HepG2 (cell line): ENCODE results near the gene FITM1. TPM values are rescaled to one million over a fixed set of nuclear protein-coding genes. Genes with fewer than 3 reads are reported as not detected.
A peak's percentile ranks its signal among the peaks of the same experiment; 100 is the strongest.

Experiments used
- ATAC-seq: fragments of 200-7000 bp; cut with Tn5 transposase; 3 replicates; pipeline ENCODE4 v1.9.1; 2020; ENCODE audit warnings: mild to moderate bottlenecking, moderate library complexity
- BruUV-seq: library from RNA; stranded (reverse); fragments of 400-500 nt; replicated peaks from 2 replicates; lab custom pipeline; 2021; lab: Mats Ljungman, UMichigan
- CTCF ChIA-PET: fragments of 300-600 bp; formaldehyde crosslinking; extraction: SDS; loops from one replicate; lab custom pipeline; 2021; ENCODE audit warnings: low total read pairs, inconsistent platforms, low intra/inter-chr PET ratio; lab: Yijun Ruan, JAX
- POLR2A ChIA-PET: fragments of 350-600 bp; sonication (Branson Sonifier 250); formaldehyde crosslinking; loops from one replicate; lab custom pipeline; 2020; ENCODE audit warnings: antibody characterized with exemption, inconsistent platforms; lab: Yijun Ruan, JAX
- DNase-seq: peaks from one replicate; pipeline ENCODE4 v3.0.0-alpha.2; 2015; ENCODE audit warnings: low spot score
- FAIRE-seq: peaks from 3 replicates; lab custom pipeline; 2011; peaks lifted over from hg19 to GRCh38; lab: Jason Lieb, UNC
- H2AFZ ChIP-seq: one replicate; pipeline ENCODE4 v1.6.1; 2011; ENCODE audit warnings: low read length, inconsistent platforms
- H3K27ac ChIP-seq: fragments of 300-600 bp; 3 replicates; pipeline ENCODE4 v1.8.0; 2011; ENCODE audit warnings: mixed run types, mild to moderate bottlenecking, mixed read lengths, low read length, inconsistent platforms; ENCODE audit not compliant: insufficient read depth; ENCODE audit errors: extremely low read length
- H3K27me3 ChIP-seq, 2 experiments: fragments of 200-600 bp in 1 of 2; 2 replicates in 1 of 2; 3 replicates in 1 of 2; pipeline versions ENCODE4 v1.6.0 to v1.8.0; 2011; ENCODE audit warnings: low read length in 2 of 2, mild to moderate bottlenecking in 2 of 2, moderate library complexity in 2 of 2, inconsistent platforms in 1 of 2; ENCODE audit not compliant: insufficient read depth in 2 of 2, control insufficient read depth in 1 of 2
- H3K36me3 ChIP-seq, 2 experiments: fragments of 200-600 bp in 1 of 2; replicated peaks in 1 of 2; 2 replicates in 1 of 2; 3 replicates in 1 of 2; pipeline versions ENCODE4 v1.5.1 to v1.8.0; 2011; ENCODE audit warnings: low read length in 2 of 2, inconsistent platforms in 1 of 2; ENCODE audit not compliant: insufficient read depth in 2 of 2, control insufficient read depth in 1 of 2
- H3K4me1 ChIP-seq: 2 replicates; pipeline ENCODE4 v1.5.1; 2012; ENCODE audit warnings: low read length, inconsistent platforms; ENCODE audit not compliant: insufficient read depth
- H3K4me2 ChIP-seq: 2 replicates; pipeline ENCODE4 v1.6.0; 2011; ENCODE audit warnings: low read depth, low read length, inconsistent platforms
- H3K4me3 ChIP-seq, 3 experiments: fragments of 200-600 bp in 1 of 3; sonication (generic), shearing (Covaris generic) in 1 of 3; replicated peaks in 1 of 3; 2 replicates each; pipeline ENCODE4 v1.5.1; 2011 to 2016; ENCODE audit warnings: low read length in 3 of 3, inconsistent platforms in 2 of 3, low read depth in 2 of 3, mild to moderate bottlenecking in 2 of 3, control low read depth in 1 of 3, mixed read lengths in 1 of 3; ENCODE audit not compliant: insufficient read depth in 1 of 3
- H3K79me2 ChIP-seq: one replicate; pipeline ENCODE4 v1.6.1; 2011; ENCODE audit warnings: low read length, inconsistent platforms; ENCODE audit not compliant: insufficient read depth
- H3K9ac ChIP-seq: 2 replicates; pipeline ENCODE4 v1.6.0; 2011; ENCODE audit warnings: mild to moderate bottlenecking, low read depth, low read length, inconsistent platforms; ENCODE audit not compliant: insufficient read depth
- H3K9me3 ChIP-seq: 2 replicates; pipeline ENCODE4 v1.5.1; 2012; ENCODE audit warnings: mild to moderate bottlenecking, low read length
- H4K20me1 ChIP-seq: 2 replicates; pipeline ENCODE4 v1.6.0; 2011; ENCODE audit warnings: inconsistent platforms, mild to moderate bottlenecking, low read length, moderate library complexity; ENCODE audit not compliant: insufficient read depth
- ATRX ChIP-seq: sonication (generic); formaldehyde crosslinking; IDR thresholded peaks from 2 replicates; pipeline ENCODE4 v1.4.0; 2020; ENCODE audit warnings: missing genetic modification reagents, borderline replicate concordance
- HMGXB3 ChIP-seq: sonication (generic); formaldehyde crosslinking; IDR thresholded peaks from 2 replicates; pipeline ENCODE4 v1.4.0; 2020; ENCODE audit warnings: missing genetic modification reagents, borderline replicate concordance
- KMT2B ChIP-seq: IDR thresholded peaks from 2 replicates; pipeline ENCODE4 v1.6.1; 2016; ENCODE audit warnings: missing genetic modification reagents, missing compliant biosample characterization
- LCORL ChIP-seq, 2 experiments: fragments of 450-650 bp in 1 of 2; sonication (generic) in 1 of 2; formaldehyde crosslinking in 1 of 2; IDR thresholded peaks; 2 replicates each; pipeline versions ENCODE4 v1.5.0 to v1.6.1; 2017 to 2020; ENCODE audit warnings: antibody characterized with exemption in 1 of 2, missing genetic modification reagents in 1 of 2
- MYC ChIP-seq: sonication (generic); formaldehyde crosslinking; IDR thresholded peaks from 2 replicates; pipeline ENCODE4 v1.9.0; 2021; ENCODE audit warnings: missing genetic modification reagents, borderline replicate concordance
- NFE2L2 ChIP-seq: fragments of 150-350 bp; IDR thresholded peaks from 2 replicates; pipeline ENCODE4 v1.6.1; 2014; ENCODE audit warnings: low read length
- TRIM24 ChIP-seq: sonication (generic); formaldehyde crosslinking; IDR thresholded peaks from 2 replicates; pipeline ENCODE4 v1.8.0; 2022; ENCODE audit warnings: mild to moderate bottlenecking, missing genetic modification reagents
- WIZ ChIP-seq: sonication (generic); formaldehyde crosslinking; IDR thresholded peaks from 2 replicates; pipeline ENCODE4 v1.5.1; 2020; ENCODE audit warnings: mild to moderate bottlenecking, missing genetic modification reagents
- ZBTB38 ChIP-seq: sonication (generic); formaldehyde crosslinking; IDR thresholded peaks from 2 replicates; pipeline ENCODE4 v1.5.1; 2020; ENCODE audit warnings: mild to moderate bottlenecking, missing genetic modification reagents
- ZBTB8A ChIP-seq: sonication (generic); formaldehyde crosslinking; IDR thresholded peaks from 2 replicates; pipeline ENCODE4 v1.4.0; 2020; ENCODE audit warnings: mild to moderate bottlenecking, low read depth, missing genetic modification reagents, borderline replicate concordance
- ZHX1 ChIP-seq: sonication (generic); formaldehyde crosslinking; IDR thresholded peaks from 2 replicates; pipeline ENCODE4 v1.8.1; 2022; ENCODE audit warnings: low read depth, mild to moderate bottlenecking, missing genetic modification reagents
- ZNF607 ChIP-seq: sonication (generic); formaldehyde crosslinking; IDR thresholded peaks from 2 replicates; pipeline ENCODE4 v1.5.1; 2020; ENCODE audit warnings: missing genetic modification reagents, mild to moderate bottlenecking, borderline replicate concordance
- ZNF850 ChIP-seq: sonication (generic); formaldehyde crosslinking; conservative IDR thresholded peaks from 2 replicates; pipeline ENCODE4 v1.9.0; 2021; ENCODE audit warnings: mild to moderate bottlenecking, missing genetic modification reagents
- WGBS: methylation state at CpG from one replicate; pipeline ENCODE4 v1.1.6; 2017; ENCODE audit warnings: low lambda C conversion rate; 5-methylcytosine and 5-hydroxymethylcytosine counted together
- in situ Hi-C: cut with HindIII; loops from 2 replicates; pipeline ENCODE4 v1.10.0; 2017; ENCODE audit warnings: low pct_unique_long_range_greater_than_20kb; ENCODE audit not compliant: extremely low pct_ligation_motif_present
- intact Hi-C: fragments of 100-400 bp; cut with micrococcal nuclease; formaldehyde crosslinking; loops from one replicate; pipeline ENCODE4 v1.10.0; 2022; ENCODE audit not compliant: unreplicated experiment
- polyA plus RNA-seq, 8 experiments: library from polyadenylated mRNA; depleted of rRNA in 3 of 8; stranded (reverse) in 7 of 8; unstranded in 1 of 8; fragments of >200 nt; fragmentation: Illumina TruSeq in 4 of 8; extraction: Trizol in 4 of 8; gene quantifications; 2 replicates each; pipeline versions ENCODE4 v1.2.1 to v1.2.3, GENCODE V29; 2011 to 2016; ENCODE audit warnings: low read depth in 4 of 8, missing spikeins in 1 of 8, mixed read lengths in 1 of 8; ENCODE audit not compliant: insufficient read depth in 1 of 8
- total RNA-seq, 5 experiments: library from RNA; depleted of rRNA; stranded (reverse); fragments of >200 nt; fragmentation: Illumina TruSeq; extraction: Trizol; gene quantifications; 2 replicates each; pipeline ENCODE4 v1.2.3, GENCODE V29; 2016; ENCODE audit warnings: low read depth in 1 of 5

Gene FITM1
- total and polyA plus RNA-seq, 2 of the 13 experiments (the other 11 are each of a cell fraction or from before 2014, with no cell fraction given), result 2.7 to 5.8 TPM

GRCh38 chr14:24130380-24130716 lies at the start of gene FITM1 (continued):
- TF ChIP-seq HMGXB3, result 0 out of 2 replicates have a peak, but pooled peaks have one; percentile 3
- TF ChIP-seq ZNF607 (CRISPR knock-in tag), result 0 out of 2 replicates have a peak, but pooled peaks have one; percentile 4
- peak; percentile 57; the same call in 1 of the 2 replicates for TF ChIP-seq TRIM24 (CRISPR knock-in tag)
- TF ChIP-seq ZBTB38 (CRISPR knock-in tag), result peak; percentile 14; the same call in 1 of the 2 replicates

GRCh38 chr14:24080888-24081738 lies 49.3 kb upstream of the FITM1 start:
- H3K36me3 ChIP-seq, result no peaks in the 10 kb centered on the region
- WGBS, result under 1% methylated on average over 71 of the region's 74 CpGs
- H3K4me1 ChIP-seq, result peaks cover 22% of the 10 kb centered on the region
- peak; percentile 38 for DNase-seq
- peak; percentile 83 for ATAC-seq
- ChIA-PET POLR2A (interaction anchor here (0.8 to 4.9 kb wide), 25 partner anchors 8 to 774 kb away, joined by 3 to 131 read pairs (median 6); partner anchors contain the start of genes BCL2L2, CARMIL3, CHMP4A and DCAF11), CTCF (interaction anchor here (0.9 to 1.3 kb wide), 2 partner anchors 9 to 23 kb away, joined by 3 read pairs; no protein-coding TSS in a partner anchor)
- peak overlapping the region; percentile 87 for H3K4me2 ChIP-seq
- in situ Hi-C loops (no loop called here), intact Hi-C loops (no loop called here)
- H3K9ac ChIP-seq, result peak overlapping the region; percentile 49; the same call in 1 of the 2 replicates
- no peaks in the 10 kb centered on the region for H3K79me2 ChIP-seq
- no peak overlapping the region for H2AFZ ChIP-seq
- peak; percentile 66 for FAIRE-seq
- H3K9me3 ChIP-seq, result no peaks in the 10 kb centered on the region
- H4K20me1 ChIP-seq, result no peaks in the 10 kb centered on the region
- H3K4me3 ChIP-seq, result peak overlapping the region; percentile 53 to 77 (median 73)
- H3K27me3 ChIP-seq, result peaks cover 18 to 81% of the 10 kb centered on the region in 2 experiments
- BruUV-seq, result no TSS peak
- no peak overlapping the region for H3K27ac ChIP-seq
- TF ChIP-seq ZBTB8A (CRISPR knock-in tag) (no peak), MYC (peak; percentile 17), WIZ (CRISPR knock-in tag) (no peak), LCORL (IDR thresholded peaks at IDR 0.05) (no peak), LCORL (CRISPR knock-in tag; IDR thresholded peaks at IDR 0.05) (0 out of 2 replicates have a peak, but pooled peaks have one; percentile 38), ZHX1 (CRISPR knock-in tag) (no peak), ZNF850 (CRISPR knock-in tag) (no peak), ATRX (CRISPR knock-in tag) (no peak), KMT2B (peak; percentile 72), NFE2L2 (no peak; the same call in 1 of the 2 replicates)
